Hematopoietic multipotent progenitor cell treated with erythropoietin and hydrocortisone succinate and interleukin-3 and kit ligand, for 17 days (in vitro differentiated cells): ENCODE results near the gene IPPK.
"Not testable (repeated sequence)": the region's sequence is repeated elsewhere in the genome, so short reads cannot be mapped to it uniquely, and the experiment has no call there.

Experiments
- DNase-seq: peaks from one replicate; pipeline ENCODE4 v3.0.0-alpha.2; 2015; ENCODE audit warnings: low spot score

IPPK gene

GRCh38 chr9:92637886-92638620 is 31.9 kb downstream of the IPPK start:
- no peak for DNase-seq

DNA sequence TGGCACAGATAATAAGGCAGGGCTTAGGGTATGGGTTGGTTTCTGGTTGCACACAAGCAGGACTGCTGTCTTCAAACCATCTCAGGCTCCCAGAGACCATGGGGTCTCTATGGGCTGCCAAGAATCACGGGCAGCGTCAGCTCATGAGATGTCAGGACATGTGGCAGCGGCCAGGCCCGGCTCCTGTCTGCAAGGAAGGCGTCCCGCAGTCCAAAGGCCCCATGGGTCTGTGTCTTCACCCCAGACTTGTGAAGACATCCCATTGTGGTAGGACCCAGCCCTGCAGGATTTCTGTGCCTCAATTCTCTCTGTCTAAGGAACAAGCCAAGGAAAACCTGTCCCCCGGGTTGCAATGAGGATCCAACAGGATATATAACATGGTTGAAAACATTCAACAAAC is 32.6 kb downstream of the IPPK start:
- no peak for DNase-seq

GRCh38 chr9:92636627-92637026 is 33.3 kb downstream of the IPPK start:
- no peak for DNase-seq

GRCh38 chr9:92635760-92636159 is 34.2 kb downstream of the IPPK start:
- DNase-seq: no peak

- DNase-seq: peak; percentile 73
Observed at GRCh38 chr9:92634712-92635605, 35.0 kb downstream of the IPPK start.

DNA sequence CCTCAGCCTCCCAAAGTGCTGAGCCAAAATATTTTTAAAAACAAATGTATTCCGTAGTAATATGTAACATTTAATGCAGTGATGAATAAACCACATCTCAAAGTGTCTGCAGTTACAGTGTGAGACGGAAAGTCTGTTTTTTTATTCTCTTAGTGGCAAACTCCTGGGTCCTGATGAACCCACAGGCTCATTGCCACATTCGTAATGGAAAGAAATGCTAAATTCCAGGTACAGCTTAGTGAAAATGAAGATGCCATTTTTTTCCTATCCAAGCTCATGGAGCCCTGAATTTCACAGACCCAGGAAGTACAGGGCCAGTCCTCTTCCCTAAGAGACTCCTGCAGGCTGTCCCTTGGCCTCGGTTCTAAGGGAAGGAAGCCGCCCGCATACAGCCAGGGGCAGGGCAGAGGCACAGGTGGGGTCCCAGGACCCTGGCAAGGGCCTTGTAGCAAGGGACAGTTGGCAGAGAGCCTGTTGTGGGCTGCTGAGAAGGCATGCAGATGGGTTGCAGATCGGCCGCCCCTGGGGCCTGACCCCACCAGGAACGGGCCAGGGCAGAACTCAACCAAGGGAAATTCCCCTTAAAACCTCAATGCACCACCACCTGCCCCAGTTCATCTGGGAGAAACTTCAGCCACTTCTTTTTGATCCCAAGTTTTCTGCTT is 36.2 kb downstream of the IPPK start:
- no peak for DNase-seq

- no peak for DNase-seq
Observed at GRCh38 chr9:92632641-92633040, 37.3 kb downstream of the IPPK start.

DNA sequence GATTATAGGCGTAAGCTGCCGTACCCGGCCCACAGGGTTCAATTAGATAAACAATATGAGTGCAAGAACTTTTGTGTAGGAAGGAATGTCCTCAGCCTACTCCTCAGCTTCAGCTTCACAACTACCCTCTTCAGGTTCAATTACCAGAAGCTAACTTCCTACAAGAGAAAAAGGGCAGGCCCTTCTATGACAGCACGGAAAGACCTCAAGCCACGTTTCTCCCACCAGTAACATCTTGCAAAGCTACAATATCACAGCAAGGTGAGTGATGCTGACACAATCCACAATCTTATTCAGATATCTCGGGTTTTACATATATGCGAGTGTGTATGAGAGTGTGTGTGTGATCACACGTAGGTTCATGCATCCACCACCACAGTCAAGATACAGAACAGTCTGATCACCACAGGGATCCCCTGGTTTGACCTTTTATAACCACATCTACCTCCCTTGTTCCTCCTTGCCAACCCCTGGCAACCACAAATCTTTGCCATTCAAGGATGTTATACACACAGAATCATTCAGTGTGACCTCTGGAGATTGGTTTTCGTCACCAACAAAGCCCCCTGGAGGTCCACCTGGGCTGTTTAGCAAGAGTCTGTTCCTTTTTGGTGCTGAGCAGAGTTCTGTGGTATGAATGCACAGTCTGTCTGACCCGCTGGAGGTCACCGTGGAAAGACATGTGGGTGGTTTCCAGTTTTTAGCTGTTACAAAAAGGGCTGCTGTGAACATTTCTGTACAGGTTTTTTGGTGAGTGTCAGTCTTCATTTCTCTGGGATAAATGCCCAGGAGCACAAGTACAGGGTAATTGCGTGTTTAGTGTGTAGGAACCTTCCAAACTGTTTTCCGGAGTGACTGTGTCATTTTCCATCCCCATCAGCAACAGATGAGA is 38.2 kb downstream of the IPPK start:
- no peak for DNase-seq

GRCh38 chr9:92627651-92628050 is 42.3 kb downstream of the IPPK start:
- DNase-seq: no peak

- no peak for DNase-seq
Observed at GRCh38 chr9:92626484-92626883, 43.4 kb downstream of the IPPK start.

GRCh38 chr9:92623936-92624335 is 46.0 kb downstream of the IPPK start:
- DNase-seq: not testable (repeated sequence)

- DNase-seq: no peak
Observed at GRCh38 chr9:92620845-92621244, 49.1 kb downstream of the IPPK start.

DNA sequence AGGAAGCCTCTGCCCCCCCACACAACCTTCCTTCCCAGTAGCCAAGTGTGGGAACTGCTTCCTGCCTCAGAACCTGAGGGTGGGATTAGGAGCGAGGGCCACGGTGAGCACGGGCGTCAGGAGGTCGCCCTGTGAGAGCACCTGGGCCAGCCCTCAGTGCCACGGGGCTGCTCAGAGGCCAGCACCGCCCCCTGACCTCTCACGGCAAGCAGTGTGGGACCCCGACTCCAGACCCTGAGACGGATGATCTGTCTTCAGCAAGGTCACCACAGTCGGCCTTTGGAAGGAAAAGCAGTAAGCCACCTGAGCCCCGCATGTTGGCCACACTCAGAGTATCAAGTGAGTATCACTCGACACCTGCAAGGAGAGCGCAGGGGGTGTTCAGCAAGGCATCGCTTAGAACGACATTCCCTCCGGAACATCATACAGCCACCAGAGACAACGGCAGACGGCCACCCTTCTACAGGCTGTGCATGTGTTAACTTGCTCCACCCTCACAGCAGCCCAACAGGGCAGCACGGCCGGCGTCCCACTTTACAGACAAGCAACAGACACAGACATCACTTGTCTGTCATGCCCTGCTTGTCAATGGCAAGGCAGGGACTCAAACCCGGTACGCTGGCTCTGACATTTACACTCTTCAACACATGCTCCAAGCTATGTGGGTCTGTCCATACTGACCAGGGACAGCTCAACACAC is 50.2 kb downstream of the IPPK start:
- no peak for DNase-seq

DNA sequence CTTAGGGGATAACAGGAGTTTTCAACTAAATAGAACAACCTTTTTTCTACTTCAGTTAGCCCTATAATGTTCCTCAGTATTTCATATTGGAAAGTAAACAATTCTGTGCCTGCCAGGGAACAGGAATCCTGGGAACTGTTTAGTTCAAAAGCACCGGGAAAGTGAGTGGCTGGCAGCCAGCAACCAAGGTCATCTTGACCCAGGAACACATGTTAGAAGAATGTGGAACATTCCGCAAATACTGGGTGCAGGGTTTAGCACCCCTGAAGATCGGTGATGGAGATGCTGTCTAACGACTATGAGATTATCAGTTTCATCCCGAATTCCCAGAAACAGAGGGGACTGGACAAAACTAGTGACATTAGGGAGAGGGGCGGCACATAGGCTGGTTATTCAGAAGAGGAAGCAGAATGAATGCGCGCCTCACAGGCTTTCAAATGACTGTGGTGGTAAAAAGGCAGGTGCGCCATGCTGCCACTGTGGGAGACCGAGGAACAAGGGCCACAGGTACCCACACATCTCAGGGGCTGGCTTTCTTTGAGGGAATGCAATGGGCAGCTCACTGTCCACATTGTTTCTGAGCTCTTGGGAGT is 51.2 kb downstream of the IPPK start:
- DNase-seq: no peak

DNA sequence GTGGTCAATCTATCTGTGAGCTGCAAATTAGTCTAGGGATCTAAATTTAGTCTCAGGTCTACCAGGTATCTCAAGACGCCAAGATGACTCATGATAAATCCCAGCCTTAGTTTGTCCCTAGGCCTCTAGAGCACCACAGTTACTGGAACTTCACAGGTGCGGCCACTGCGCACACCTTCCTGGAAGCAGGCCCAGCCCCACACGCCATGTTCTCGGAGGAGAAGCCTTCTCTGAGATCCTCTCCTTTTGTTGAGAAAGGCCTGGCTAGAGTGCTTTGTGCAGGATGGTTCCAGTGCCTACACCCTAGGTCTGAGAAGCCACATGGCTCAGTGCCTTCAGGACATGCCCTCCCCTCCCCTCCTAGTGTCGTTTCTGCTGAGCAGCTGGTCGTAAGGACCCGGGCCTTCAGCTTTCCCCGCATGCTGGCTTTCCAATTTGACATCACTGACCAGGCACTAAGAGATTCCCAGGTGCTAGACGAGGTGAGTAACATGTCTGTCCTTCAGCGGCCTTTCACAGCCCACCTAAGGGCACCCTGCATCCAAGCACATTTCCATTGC is 51.9 kb downstream of the IPPK start:
- DNase-seq: no peak

DNA sequence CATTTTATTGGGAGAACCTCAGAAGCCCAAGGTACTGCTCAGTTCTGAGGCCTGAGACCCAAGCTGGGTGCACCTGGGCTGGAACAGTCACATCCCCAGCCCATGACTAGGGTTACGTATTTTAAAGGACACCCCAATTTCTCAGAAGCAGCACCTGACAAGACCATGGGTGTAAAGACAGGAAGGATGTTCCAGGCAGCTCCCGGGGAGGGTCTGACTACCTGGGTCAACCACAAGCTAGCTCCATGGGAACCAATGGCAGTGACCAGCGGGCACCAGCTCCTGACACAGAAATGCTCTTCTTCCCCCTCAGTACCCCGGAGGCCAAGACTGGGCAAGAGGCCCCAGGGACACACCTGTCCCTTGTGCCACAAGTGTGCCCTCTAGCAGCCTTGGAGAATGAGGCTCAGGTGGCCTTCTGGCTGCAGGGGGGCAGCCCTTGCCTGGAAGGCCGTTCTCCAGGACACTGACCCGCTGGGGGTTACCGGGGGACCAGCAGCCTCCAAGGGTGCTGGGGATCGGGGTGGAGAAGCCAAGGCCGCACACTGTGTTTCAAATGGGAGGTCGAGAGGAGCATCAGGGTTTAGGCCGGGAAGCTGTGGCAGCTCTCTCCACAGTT is 52.6 kb downstream of the IPPK start:
- DNase-seq: no peak

DNA sequence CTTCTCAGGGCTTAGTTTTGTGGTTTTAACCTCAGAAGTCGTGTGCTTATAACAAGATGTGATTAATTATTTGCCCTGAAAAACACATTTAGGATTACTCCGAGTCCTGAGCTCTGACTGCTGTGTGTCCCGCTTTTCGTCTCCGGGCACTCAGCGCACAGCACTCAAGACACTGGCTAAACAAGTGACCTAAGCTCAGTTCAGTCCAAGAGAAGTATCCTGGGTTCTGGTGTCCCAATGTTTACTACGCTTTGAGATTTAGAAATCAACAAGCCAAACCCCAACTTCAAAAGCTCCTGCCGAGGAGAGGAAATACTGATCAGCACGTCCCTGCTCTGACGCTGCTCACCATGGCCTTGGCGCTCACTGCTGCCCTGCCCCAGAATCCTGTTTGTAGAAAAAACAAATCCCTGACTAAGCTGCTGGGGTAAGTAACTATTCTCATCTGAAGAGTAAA is 53.2 kb downstream of the IPPK start:
- DNase-seq: no peak

DNA sequence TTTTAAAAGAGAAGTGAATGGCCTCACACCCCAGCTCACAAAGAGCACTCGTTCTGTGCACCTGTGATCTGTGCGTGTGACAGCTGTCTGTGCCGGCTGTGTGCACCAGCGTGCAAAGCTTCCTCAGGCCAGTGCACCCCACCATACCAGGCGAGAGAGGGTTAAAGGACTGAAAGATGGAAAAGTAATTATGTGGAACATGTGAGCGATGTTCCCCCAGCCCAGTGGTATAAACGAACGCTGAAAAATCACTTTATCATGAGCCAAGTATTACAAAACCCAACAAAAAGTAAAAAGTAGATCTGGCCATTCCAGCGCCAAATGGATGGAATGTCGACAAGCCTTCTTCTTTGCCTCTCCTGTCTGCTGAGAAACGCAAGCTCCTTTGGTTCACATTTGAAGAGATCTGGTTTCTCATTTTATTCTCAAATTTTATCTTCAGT is 53.7 kb downstream of the IPPK start:
- no peak for DNase-seq

- no peak for DNase-seq
Observed at GRCh38 chr9:92615790-92616189, 54.1 kb downstream of the IPPK start.
